NB4 (cell line): ENCODE results near the gene TRIO.
"Not testable (repeated sequence)": the region's sequence is repeated elsewhere in the genome, so short reads cannot be mapped to it uniquely, and the experiment has no call there.

Experiments
- DNase-seq: peaks from one replicate; pipeline ENCODE4 v3.0.0; 2010; ENCODE audit warnings: low read depth
- H3K4me3 ChIP-seq: one replicate; pipeline ENCODE4 v1.5.1; 2011; ENCODE audit warnings: mild to moderate bottlenecking, low read depth, low read length, moderate library complexity
- CTCF ChIP-seq: IDR thresholded peaks from one replicate; pipeline ENCODE4 v1.5.1; 2012; ENCODE audit warnings: low read depth, low read length
- MAX ChIP-seq: IDR thresholded peaks from 2 replicates; pipeline ENCODE4 v1.6.1; 2011; ENCODE audit warnings: low read depth, low read length
- MYC ChIP-seq: IDR thresholded peaks from 2 replicates; pipeline ENCODE4 v1.6.1; 2011; ENCODE audit warnings: low read depth, low read length
- POLR2A ChIP-seq: IDR thresholded peaks from 2 replicates; pipeline ENCODE4 v1.6.1; 2011; ENCODE audit warnings: mild to moderate bottlenecking; ENCODE audit not compliant: insufficient read length; ENCODE audit errors: extremely low read depth

The TRIO gene

GRCh38 chr5:14201325-14202045 lies 58.3 kb downstream of the TRIO start:
- TF ChIP-seq POLR2A, result no peak
- TF ChIP-seq MAX, result no peak
- no peak for TF ChIP-seq CTCF
- no peak for TF ChIP-seq MYC
- no peak overlapping the region for H3K4me3 ChIP-seq
- DNase-seq, result no peak

- peak; percentile 46; the same call in 1 of the 2 replicates for TF ChIP-seq MAX
- no peak for TF ChIP-seq CTCF
- peak; percentile 62 for TF ChIP-seq MYC
- no peak for TF ChIP-seq POLR2A
- peak; percentile 75 for DNase-seq
- H3K4me3 ChIP-seq, result no peak overlapping the region
These were observed 59.3 kb downstream of the TRIO start for GRCh38 chr5:14202462-14202861.

- TF ChIP-seq CTCF (no peak), POLR2A (no peak), MAX (no peak), MYC (no peak)
- DNase-seq, result no peak
- no peak overlapping the region for H3K4me3 ChIP-seq
These were observed 61.0 kb downstream of the TRIO start for GRCh38 chr5:14204011-14204670.

GRCh38 chr5:14204785-14205321 lies 61.7 kb downstream of the TRIO start:
- TF ChIP-seq MYC, result peak; percentile 63; the same call in 1 of the 2 replicates
- TF ChIP-seq POLR2A, result no peak
- peak; percentile 57; the same call in 1 of the 2 replicates for TF ChIP-seq MAX
- peak; percentile 73 for DNase-seq
- H3K4me3 ChIP-seq, result no peak overlapping the region

- TF ChIP-seq CTCF, result no peak
- no peak for TF ChIP-seq MAX
- TF ChIP-seq MYC, result no peak
- TF ChIP-seq POLR2A, result no peak
- no peak overlapping the region for H3K4me3 ChIP-seq
- no peak for DNase-seq
These were observed 63.0 kb downstream of the TRIO start for GRCh38 chr5:14206028-14206725.

GRCh38 chr5:14207428-14207827 lies 64.3 kb downstream of the TRIO start:
- DNase-seq, H3K4me3 ChIP-seq: not testable (repeated sequence)
